ENCODE data around the gene ST6GALNAC3.
"Not testable (repeated sequence)": the region's sequence is repeated elsewhere in the genome, so short reads cannot be mapped to it uniquely, and the experiment has no call there.

The ST6GALNAC3 gene

DNA sequence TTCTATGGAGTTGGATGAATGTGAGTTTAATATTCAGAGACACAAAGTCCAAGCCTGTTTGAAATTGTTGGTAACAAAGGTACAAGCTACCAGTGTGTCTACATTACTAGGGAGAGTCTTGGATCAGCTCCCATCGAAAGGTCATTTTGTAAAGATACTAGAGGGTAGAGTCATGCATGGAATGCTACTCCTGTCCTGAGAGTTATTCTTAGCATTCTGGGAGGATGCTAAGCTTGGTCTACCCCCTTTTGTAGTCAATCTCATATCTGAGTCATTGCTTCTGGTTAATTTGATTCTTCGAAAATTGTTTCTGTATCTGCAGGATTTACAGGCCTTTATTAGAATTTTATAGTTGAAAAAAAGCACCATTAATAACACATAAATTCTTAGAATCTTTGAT, 240.2 kb downstream of the ST6GALNAC3 start:
- Histone ChIP-seq H3K4me1 (peaks cover 4% of the 10 kb centered on the region; the same call in 1 of the 2 replicates), H3K27me3 (no peaks in the 10 kb centered on the region), H3K4me3 (no peak overlapping the region), H3K9ac (no peak overlapping the region), H3K9me3 (no peaks in the 10 kb centered on the region; the same call in 1 of the 2 replicates), H4K20me1 (no peaks in the 10 kb centered on the region), H3K4me2 (no peak overlapping the region), H3K36me3 (no peaks in the 10 kb centered on the region), H3K27ac (no peak overlapping the region)
- TF ChIP-seq Cebpa-rat (IDR thresholded peaks at IDR 0.05) = no peak

DNA sequence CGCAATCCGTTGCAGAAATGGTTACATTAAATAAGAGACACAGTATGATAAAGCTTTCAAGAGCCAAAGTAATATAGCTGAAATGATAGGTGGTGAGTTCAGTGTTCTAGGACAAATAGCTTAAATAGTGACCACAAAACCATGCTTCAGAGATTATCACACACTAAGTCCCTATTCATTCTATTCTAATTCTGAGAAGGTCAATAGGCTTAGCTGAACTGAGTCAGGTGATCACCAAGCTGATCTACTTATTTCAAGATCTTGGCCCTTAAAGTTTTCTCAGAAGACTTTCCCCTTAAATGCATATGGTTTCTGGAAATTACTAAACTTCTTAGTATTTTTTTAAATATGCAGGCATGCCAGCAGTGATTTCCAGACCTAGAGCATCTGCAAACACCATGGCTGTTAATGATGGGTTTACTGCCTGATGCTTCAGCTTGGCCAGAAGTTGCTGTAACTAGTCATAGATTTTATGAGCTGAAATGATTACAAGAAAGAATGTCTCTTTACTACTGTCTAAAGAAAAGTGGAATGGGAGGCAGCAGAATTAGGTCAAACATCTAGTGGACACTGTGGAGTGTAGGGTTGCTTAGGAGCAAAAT, 242.9 kb downstream of the ST6GALNAC3 start:
- no peak overlapping the region for H3K27ac ChIP-seq

DNA sequence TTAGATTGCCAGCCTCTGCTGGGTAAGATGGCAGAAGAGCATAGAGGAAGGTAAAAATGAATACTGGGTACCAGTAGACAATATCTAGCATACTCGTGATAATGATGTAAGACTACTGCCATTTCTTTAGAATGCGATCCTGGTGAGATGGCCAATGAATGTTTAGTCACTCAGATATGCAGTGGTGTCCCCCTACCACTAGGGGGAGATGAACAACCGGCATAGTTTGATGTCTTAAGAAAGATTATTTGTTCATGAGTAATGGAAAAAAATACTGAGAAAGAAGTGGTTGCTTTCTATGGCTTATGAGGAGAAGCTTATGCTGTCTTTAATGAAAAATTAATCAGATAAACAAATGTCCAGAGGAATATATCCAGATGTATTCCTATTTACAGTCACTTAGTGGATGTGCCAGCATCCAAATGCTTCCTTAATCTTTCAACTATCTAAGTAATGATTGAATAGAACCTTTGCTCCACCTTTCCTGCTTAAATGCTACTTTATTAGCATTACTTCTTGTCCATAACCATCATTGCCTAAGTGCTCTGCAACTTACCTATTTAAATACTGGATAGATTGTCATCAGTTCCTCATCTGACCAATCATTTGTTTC, 256.6 kb downstream of the ST6GALNAC3 start:
- Histone ChIP-seq H3K36me3 (no peaks in the 10 kb centered on the region), H3K9me3 (no peaks in the 10 kb centered on the region), H3K4me3 (no peak overlapping the region), H3K27ac (no peak overlapping the region), H3K27me3 (no peaks in the 10 kb centered on the region), H3K9ac (no peak overlapping the region), H4K20me1 (no peaks in the 10 kb centered on the region), H3K4me2 (no peak overlapping the region), H3K4me1 (no peaks in the 10 kb centered on the region)
- no peak for TF ChIP-seq Cebpa-rat (IDR thresholded peaks at IDR 0.05)

More for the DNA sequence above, 242.9 kb downstream of the ST6GALNAC3 start:
- no peak for TF ChIP-seq Cebpa-rat (IDR thresholded peaks at IDR 0.05)
- Histone ChIP-seq H3K36me3 (no peaks in the 10 kb centered on the region), H3K9me3 (no peaks in the 10 kb centered on the region), H3K4me2 (no peak overlapping the region), H3K9ac (no peak overlapping the region), H3K27me3 (no peaks in the 10 kb centered on the region), H3K4me3 (no peak overlapping the region), H3K4me1 (peaks cover 4% of the 10 kb centered on the region; the same call in 1 of the 2 replicates), H4K20me1 (no peaks in the 10 kb centered on the region)

DNA sequence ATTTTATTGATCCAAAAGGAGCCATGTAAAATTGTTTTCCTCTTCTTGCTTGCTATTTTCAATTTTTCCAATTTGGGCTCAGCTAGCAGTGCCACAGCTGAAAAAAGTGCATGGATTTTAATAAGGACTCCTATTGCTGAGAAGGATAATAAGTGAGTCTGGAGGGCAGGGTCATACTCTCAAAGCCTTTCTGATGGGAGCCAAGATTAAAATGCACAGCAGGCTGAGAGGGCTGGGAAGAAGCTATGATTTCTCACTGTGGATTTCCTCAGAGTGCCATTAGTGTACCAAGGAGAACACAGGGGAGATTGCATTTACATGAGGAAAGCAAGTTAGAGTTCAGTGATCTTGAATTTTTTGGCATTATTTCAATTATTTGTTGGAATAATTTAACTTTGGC, 261.3 kb downstream of the ST6GALNAC3 start:
- no peaks in the 10 kb centered on the region for H3K27me3 ChIP-seq
- H3K36me3 ChIP-seq = no peaks in the 10 kb centered on the region
- no peaks in the 10 kb centered on the region for H3K9me3 ChIP-seq
- H3K4me2 ChIP-seq = no peak overlapping the region
- no peaks in the 10 kb centered on the region for H4K20me1 ChIP-seq
- no peak overlapping the region for H3K27ac ChIP-seq
- no peak for TF ChIP-seq Cebpa-rat (IDR thresholded peaks at IDR 0.05)
- H3K9ac ChIP-seq = no peak overlapping the region
- H3K4me1 ChIP-seq = no peaks in the 10 kb centered on the region
- no peak overlapping the region for H3K4me3 ChIP-seq

DNA sequence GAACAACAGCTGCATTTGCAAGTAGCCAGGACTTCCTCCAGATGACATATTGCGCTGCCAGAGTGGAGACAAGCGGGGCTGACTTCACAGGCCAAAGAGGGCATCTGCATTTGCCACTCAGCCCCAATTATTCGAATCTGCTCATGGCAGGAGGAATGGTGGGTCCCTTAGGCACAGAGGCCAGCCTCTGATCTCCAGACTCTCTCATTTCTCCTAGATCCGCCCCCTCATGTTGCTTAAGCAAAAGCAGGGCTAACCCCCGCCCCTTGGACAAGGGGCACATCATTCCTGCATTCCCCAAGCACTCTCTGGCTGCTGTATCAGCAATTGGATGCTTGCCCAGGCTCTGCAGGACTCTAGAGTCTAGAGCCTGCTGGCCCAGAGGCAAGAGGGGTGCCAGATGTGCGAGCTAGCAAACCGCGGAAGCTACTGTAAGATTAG, 262.4 kb downstream of the ST6GALNAC3 start:
- Histone ChIP-seq H3K4me2 (no peak overlapping the region), H3K36me3 (no peaks in the 10 kb centered on the region), H4K20me1 (no peaks in the 10 kb centered on the region), H3K4me3 (no peak overlapping the region), H3K27ac (no peak overlapping the region), H3K9ac (no peak overlapping the region), H3K4me1 (no peaks in the 10 kb centered on the region), H3K9me3 (no peaks in the 10 kb centered on the region), H3K27me3 (no peaks in the 10 kb centered on the region)
- TF ChIP-seq Cebpa-rat (IDR thresholded peaks at IDR 0.05) = no peak

DNA sequence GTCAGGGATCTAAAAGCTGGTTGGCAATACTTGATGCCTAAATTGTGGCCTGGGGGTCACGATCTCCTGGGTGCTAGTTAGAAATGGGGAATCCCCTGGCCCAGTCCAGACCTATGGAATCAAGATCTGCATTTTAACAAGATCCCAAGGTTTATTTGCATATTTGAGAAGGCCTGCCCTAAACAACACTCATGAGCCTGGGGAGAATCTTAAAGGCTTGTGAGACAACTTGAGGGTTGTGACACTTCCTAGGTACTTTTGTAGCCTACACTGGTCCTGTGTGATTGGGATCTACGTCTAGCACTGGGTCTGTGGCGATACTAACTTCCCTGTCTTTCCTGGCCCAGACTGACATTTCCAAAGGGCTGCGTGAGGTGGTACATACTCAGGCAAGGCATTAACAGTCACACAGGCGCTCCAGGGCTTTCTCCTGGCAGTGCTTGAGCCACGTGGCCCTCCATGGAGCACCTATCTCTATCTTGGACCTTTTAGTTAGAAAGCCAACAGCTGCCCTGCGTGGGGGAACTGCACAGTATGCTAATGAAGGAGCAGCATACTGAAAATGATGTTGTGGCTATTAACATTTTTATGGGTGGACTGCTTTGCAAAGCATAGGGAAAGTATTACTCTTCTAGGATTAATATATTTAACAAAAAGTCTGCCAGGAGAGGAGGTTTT, 263.1 kb downstream of the ST6GALNAC3 start:
- Histone ChIP-seq H3K9ac (no peak overlapping the region), H3K36me3 (no peaks in the 10 kb centered on the region), H3K27ac (no peak overlapping the region), H3K4me2 (no peak overlapping the region), H3K9me3 (no peaks in the 10 kb centered on the region), H3K4me3 (no peak overlapping the region), H3K4me1 (no peaks in the 10 kb centered on the region), H3K27me3 (no peaks in the 10 kb centered on the region), H4K20me1 (no peaks in the 10 kb centered on the region)
- TF ChIP-seq Cebpa-rat (IDR thresholded peaks at IDR 0.05) = no peak

DNA sequence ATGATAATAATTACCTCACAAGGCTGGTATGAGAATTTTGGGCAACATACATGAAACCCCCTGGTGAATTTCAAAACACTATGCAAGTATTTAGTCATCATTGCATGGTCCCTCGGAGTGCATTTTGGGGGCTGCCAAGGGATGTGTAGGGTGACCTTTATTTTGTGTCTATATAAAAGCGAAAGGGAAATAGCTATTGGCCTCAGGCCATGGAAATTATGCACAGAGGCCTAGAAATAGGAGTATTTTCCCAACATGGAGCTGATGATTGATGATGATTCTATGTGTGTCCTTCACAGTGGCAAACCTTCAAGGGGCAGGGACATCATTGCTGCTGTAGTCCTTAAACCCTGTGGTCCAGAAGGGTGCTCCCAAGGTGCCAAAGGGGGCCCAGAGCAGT, 265.5 kb downstream of the ST6GALNAC3 start:
- no peaks in the 10 kb centered on the region for H4K20me1 ChIP-seq
- H3K9ac ChIP-seq = no peak overlapping the region
- no peak overlapping the region for H3K4me3 ChIP-seq
- no peaks in the 10 kb centered on the region for H3K9me3 ChIP-seq
- no peaks in the 10 kb centered on the region for H3K4me1 ChIP-seq
- H3K27ac ChIP-seq = no peak overlapping the region
- no peak for TF ChIP-seq Cebpa-rat (IDR thresholded peaks at IDR 0.05)
- no peaks in the 10 kb centered on the region for H3K36me3 ChIP-seq
- no peak overlapping the region for H3K4me2 ChIP-seq
- H3K27me3 ChIP-seq = no peaks in the 10 kb centered on the region

DNA sequence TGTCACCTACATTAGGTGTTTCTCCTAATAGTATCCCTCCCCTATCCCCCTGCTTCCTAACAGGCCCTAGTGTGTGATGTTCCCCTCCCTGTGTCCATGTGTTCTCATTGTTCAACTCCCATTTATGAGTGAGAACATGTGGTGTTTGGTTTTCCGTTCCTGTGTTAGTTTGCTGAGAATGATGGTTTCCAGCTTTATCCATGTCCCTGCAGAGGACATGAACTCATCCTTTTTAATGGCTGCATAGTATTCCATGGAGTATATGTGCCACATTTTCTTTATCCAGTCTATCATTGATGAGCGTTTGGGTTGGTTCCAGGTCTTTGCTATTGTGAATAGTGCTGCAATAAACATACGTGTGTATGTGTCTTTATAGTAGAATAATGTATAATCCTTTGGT, 267.3 kb downstream of the ST6GALNAC3 start:
- not testable (repeated sequence) for H3K27me3 ChIP-seq, H3K4me3 ChIP-seq, H4K20me1 ChIP-seq, H3K4me2 ChIP-seq, H3K27ac ChIP-seq, H3K4me1 ChIP-seq, H3K9me3 ChIP-seq, H3K9ac ChIP-seq, H3K36me3 ChIP-seq

DNA sequence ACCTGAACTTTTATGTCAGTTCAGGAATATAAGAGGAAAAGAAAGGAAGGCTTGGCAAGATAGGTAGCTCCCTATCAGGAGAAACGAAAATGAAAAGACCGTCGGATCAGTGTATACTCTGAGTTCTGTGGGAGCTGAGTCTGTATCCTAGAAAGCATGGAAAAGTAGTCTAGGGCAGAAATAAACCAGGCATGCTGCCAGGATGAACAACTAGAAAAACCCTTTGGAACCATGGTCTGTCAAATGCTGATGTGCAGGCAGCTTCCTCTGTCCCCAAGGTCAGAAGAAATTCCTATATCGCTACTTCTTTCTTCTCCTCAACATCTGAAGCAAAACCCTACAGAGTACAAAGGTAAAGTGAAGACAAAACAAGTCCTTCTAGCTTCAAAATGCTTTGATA, 268.8 kb downstream of the ST6GALNAC3 start:
- Histone ChIP-seq H3K4me2 (no peak overlapping the region), H3K9ac (no peak overlapping the region), H3K27me3 (no peaks in the 10 kb centered on the region), H3K36me3 (no peaks in the 10 kb centered on the region), H3K27ac (no peak overlapping the region), H3K9me3 (no peaks in the 10 kb centered on the region), H3K4me1 (no peaks in the 10 kb centered on the region), H3K4me3 (no peak overlapping the region), H4K20me1 (no peaks in the 10 kb centered on the region)
- no peak for TF ChIP-seq Cebpa-rat (IDR thresholded peaks at IDR 0.05)

DNA sequence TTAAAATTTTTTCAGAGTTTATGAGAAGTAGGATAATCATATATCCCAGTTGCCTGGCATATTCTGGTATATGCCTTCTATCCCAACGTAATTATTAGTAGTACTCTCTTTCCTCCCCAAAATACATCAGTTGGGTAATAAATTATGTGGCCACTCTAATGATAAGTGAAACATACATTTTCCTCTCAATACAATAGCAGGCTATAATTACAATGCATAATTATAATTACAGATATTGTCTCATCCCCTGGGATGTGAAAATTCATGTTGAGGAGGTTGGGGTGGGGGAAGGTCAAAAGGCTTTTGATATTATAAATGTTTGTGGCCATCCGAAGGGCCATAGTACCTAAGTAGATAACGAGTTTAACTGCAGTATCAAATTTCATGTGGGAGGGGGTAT, 277.1 kb downstream of the ST6GALNAC3 start:
- H3K9me3 ChIP-seq = no peaks in the 10 kb centered on the region
- H3K9ac ChIP-seq = no peak overlapping the region
- no peak overlapping the region for H3K4me3 ChIP-seq
- no peak overlapping the region for H3K4me2 ChIP-seq
- H3K4me1 ChIP-seq = no peaks in the 10 kb centered on the region
- no peak overlapping the region for H3K27ac ChIP-seq
- H3K36me3 ChIP-seq = no peaks in the 10 kb centered on the region
- no peak for TF ChIP-seq Cebpa-rat (IDR thresholded peaks at IDR 0.05)
- H3K27me3 ChIP-seq = no peaks in the 10 kb centered on the region
- H4K20me1 ChIP-seq = no peaks in the 10 kb centered on the region
